DMS53 treated with DMSO at 0.1 percent for 48 hours (cell line): ENCODE measurements around the gene STOX1.
A peak's percentile ranks its signal among the peaks of the same experiment; 100 is the strongest.
"Not testable (repeated sequence)": the region's sequence is repeated elsewhere in the genome, so short reads cannot be mapped to it uniquely, and the experiment has no call there.

Experiments
- DNase-seq: peaks from one replicate; lab custom pipeline; 2025; ENCODE audit not compliant: unreplicated experiment; lab: John Stamatoyannopoulos, UW

The STOX1 gene

GRCh38 chr10:68877482-68878110 lies 50.3 kb downstream of the STOX1 start:
- no peak for DNase-seq

DNA sequence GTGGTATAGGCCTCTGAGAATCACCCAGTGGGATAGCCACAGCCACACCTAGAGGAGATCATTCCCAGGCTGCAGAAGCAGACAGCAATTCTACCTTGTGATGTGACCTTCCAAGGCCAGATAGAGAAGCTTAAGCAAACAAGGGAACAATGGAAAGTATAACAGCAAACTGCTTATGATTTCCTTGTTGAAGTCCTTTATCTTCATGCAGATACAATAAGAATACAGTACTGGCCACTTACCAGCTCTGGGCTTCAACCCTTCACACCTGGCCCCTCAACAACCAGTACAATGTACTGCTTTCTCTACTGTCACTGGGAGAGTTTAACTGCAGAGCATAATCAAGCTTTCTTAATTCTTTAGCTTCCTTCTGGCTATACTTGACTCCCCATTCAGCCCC lies 51.2 kb downstream of the STOX1 start:
- DNase-seq: peak; percentile 27

DNA sequence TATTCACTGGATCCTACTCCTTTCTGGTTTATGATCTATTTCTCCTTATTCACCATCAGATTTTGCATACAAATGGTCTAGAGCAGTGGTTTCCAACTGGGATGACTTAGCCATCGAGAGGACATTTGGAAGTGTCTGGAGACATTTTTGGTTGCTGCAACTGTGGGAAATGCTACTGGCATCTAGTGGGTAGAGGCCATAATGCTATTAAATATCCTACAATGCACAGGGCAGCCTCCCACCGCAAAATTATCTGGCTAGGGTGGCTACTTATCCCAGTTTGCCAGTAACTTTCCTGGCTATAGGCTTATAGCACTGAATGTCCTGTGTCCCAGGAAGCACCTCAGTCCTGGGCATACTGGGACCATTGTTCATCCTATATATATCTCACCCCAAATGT lies 52.3 kb downstream of the STOX1 start:
- DNase-seq: no peak

- DNase-seq: no peak
Observed at GRCh38 chr10:68880181-68880580, 52.9 kb downstream of the STOX1 start.

DNA sequence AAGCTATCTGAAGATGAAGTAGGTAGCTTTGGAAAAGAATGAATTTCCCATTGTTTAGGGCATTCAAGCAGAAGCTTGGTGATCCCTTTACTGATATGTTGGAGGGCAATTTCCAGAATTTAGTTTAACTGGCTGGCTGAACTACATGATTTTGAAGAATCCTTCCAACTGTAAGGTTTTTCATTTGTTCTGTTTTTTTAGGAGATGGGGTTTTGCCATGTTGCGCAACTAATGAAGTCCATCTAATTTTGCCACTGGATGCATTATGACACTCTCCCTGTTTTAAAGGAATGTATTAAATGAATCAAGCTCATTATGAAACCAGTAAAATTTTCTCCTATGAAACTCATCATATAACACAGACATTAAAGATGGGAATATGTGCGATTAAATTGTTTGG lies 67.7 kb downstream of the STOX1 start:
- DNase-seq: no peak

DNA sequence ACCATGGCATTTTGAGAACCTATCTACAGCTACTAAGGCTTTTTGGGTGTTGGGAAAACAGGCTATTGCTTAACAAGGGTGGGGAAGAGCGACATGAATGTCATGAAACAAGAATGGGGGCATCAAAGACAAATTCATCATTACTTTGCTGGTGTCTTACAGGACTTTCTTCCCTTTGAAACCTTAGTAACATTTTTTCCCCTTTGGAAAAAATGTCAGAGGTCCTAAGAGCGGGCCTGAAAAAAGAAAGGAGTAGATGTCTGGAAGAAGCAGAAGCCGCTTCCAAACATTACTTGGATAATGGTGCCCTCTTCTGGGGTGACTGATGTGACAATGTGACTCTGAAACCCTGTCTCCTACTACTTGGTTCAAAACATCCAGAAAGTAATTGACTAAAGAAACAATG lies 70.0 kb downstream of the STOX1 start:
- DNase-seq: peak; percentile 74

- no peak for DNase-seq
Observed at GRCh38 chr10:68899186-68899745, 71.9 kb downstream of the STOX1 start.

GRCh38 chr10:68900427-68901104 lies 73.2 kb downstream of the STOX1 start:
- peak; percentile 78 for DNase-seq

- peak; percentile 99 for DNase-seq
Observed at GRCh38 chr10:68901105-68901927, 74.0 kb downstream of the STOX1 start, which contains the start of gene DDX50. Gene DDX50, plus strand, starts transcription at chr10:68901315. Its CDS starts 70 bp downstream, at chr10:68901385.

GRCh38 chr10:68902382-68902781 lies 75.1 kb downstream of the STOX1 start:
- DNase-seq: no peak

DNA sequence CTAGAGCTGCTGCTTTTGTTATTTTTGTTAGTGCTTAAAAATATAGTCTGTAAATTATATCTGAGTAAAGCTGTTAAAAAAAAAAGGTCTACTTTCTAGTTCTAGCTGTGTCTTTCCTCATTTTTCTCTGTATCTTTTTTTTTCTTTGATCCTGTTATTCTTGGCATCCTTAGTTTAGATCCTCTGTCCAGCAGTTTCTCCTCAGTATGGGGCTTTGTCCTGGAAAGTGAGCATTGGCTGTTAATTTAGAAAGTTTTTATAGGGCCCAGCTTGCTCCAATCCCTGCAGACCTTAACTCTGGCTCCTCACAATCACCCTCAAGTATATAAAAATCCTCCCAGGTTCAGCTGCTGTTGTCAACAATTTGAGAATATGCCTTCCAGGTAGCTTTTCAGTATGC lies 97.3 kb downstream of the STOX1 start:
- DNase-seq: no peak

GRCh38 chr10:68925489-68925888 lies 98.2 kb downstream of the STOX1 start:
- no peak for DNase-seq

DNA sequence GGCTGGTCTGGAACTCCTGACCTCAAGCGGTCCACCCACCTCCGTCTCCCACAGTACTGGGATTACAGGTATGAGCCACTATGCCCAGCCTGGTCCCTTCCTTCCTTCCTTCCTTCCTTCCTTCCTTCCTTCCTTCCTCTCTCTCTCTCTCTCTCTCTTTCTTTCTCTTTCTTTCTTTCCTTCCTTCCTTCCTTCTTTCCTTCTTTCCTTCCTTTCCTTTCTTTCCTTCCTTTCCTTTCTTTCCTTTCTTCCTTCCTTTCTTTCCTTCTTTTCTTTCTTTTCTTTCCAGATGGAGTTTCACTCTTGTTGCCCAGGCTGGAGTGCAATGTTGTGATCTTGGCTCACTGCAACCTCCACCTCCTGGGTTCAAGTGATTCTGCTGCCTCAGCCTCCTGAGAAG lies 101.8 kb downstream of the STOX1 start:
- not testable (repeated sequence) for DNase-seq

GRCh38 chr10:68929888-68930287 lies 102.6 kb downstream of the STOX1 start:
- not testable (repeated sequence) for DNase-seq

- DNase-seq: not testable (repeated sequence)
Observed at GRCh38 chr10:68932860-68933259, 105.5 kb downstream of the STOX1 start.

GRCh38 chr10:68934994-68935393 lies 107.7 kb downstream of the STOX1 start:
- no peak for DNase-seq

DNA sequence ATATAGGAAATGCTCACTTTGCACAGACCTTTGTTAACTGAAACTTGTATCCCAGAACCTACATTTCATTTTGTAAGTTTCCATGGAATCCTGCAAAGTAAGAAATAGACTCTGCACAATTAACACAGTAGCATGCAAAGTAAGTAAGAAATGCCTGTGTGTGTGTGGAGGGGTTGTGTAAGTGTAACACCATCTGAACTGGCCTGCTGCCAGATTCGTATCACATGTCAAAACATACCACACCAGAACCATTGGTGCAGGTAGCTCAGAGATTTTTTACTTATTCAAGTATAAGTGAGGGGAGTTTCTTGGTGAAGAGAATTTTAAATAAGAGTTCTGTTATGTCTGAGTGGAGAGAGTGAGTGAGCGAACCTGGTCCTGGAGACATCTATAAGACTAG lies 110.8 kb downstream of the STOX1 start:
- no peak for DNase-seq

DNA sequence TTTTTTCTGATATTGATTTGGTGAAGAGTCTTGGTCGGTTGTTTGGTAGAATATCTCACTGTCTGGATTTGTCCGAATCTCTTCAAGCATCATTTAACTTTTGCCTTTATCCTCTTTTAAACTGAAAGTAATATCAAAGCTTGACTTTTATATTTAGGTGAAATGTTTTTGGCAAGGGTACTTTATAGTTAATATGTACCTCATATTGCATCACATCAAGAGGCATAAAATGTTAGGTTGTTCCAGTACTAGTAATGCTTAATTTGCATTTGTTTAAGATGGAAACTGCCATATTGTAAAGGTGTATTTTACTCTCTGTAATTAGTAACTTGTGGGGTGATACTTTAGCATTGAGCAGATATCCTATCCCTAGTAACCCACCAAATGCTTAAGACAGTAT lies 111.6 kb downstream of the STOX1 start:
- DNase-seq: no peak

- not testable (repeated sequence) for DNase-seq
Observed at GRCh38 chr10:68940917-68941316, 113.6 kb downstream of the STOX1 start.
